ENCODE results near the gene MXRA7.
"Not testable (repeated sequence)": the region's sequence is repeated elsewhere in the genome, so short reads cannot be mapped to it uniquely, and the experiment has no call there.

The MXRA7 gene

GRCh38 chr17:76640550-76641380 lies 70.0 kb downstream of the MXRA7 start:
- DNase-seq (ENCODE audit: low spot score), result no peak
- H3K27ac ChIP-seq, result no peak overlapping the region
- no peak for TF ChIP-seq CTCF (conservative IDR thresholded peaks at IDR 0.05; ENCODE audit: low read depth)
- CTCF ChIA-PET, result interaction anchor here (0.9 kb wide), 1 partner anchor 17 kb away, joined by 4 read pairs; no protein-coding TSS in a partner anchor
- POLR2A ChIA-PET (ENCODE audit: low non-redundant PET), result no interaction called here

GRCh38 chr17:76638263-76638662 lies 72.5 kb downstream of the MXRA7 start:
- no peak for TF ChIP-seq CTCF (conservative IDR thresholded peaks at IDR 0.05; ENCODE audit: low read depth)
- CTCF ChIA-PET, result interaction anchor here (0.6 kb wide), 2 partner anchors 37 to 167 kb away, joined by 4 read pairs; no protein-coding TSS in a partner anchor
- POLR2A ChIA-PET (ENCODE audit: low non-redundant PET), result no interaction called here
- DNase-seq (ENCODE audit: low spot score), result no peak
- no peak overlapping the region for H3K27ac ChIP-seq

- CTCF ChIA-PET, result interaction anchor here (0.6 kb wide), 1 partner anchor 90 kb away, joined by 4 read pairs; no protein-coding TSS in a partner anchor
- DNase-seq (ENCODE audit: low spot score); POLR2A ChIA-PET (ENCODE audit: low non-redundant PET); H3K27ac ChIP-seq: not testable (repeated sequence)
These were observed 74.1 kb downstream of the MXRA7 start for GRCh38 chr17:76636486-76637206.

- CTCF ChIA-PET, result no interaction called here
- TF ChIP-seq CTCF (conservative IDR thresholded peaks at IDR 0.05; ENCODE audit: low read depth), result no peak
- H3K27ac ChIP-seq, result no peak overlapping the region
- no peak for DNase-seq (ENCODE audit: low spot score)
- POLR2A ChIA-PET (ENCODE audit: low non-redundant PET), result no interaction called here
These were observed 75.0 kb downstream of the MXRA7 start for GRCh38 chr17:76635659-76636360.

GRCh38 chr17:76635039-76635438 lies 75.7 kb downstream of the MXRA7 start:
- CTCF ChIA-PET, result interaction anchor here (0.6 to 1.4 kb wide), 2 partner anchors 11 to 44 kb away, joined by 3 to 5 read pairs; no protein-coding TSS in a partner anchor
- TF ChIP-seq CTCF (conservative IDR thresholded peaks at IDR 0.05; ENCODE audit: low read depth), result no peak
- no peak overlapping the region for H3K27ac ChIP-seq
- POLR2A ChIA-PET (ENCODE audit: low non-redundant PET), result no interaction called here
- DNase-seq (ENCODE audit: low spot score), result no peak

- POLR2A ChIA-PET (ENCODE audit: low non-redundant PET), result no interaction called here
- CTCF ChIA-PET, result interaction anchor here (1.4 kb wide), 1 partner anchor 10 kb away, joined by 5 read pairs; no protein-coding TSS in a partner anchor
- no peak for DNase-seq (ENCODE audit: low spot score)
- no peak overlapping the region for H3K27ac ChIP-seq
- no peak for TF ChIP-seq CTCF (conservative IDR thresholded peaks at IDR 0.05; ENCODE audit: low read depth)
These were observed 77.0 kb downstream of the MXRA7 start for GRCh38 chr17:76633628-76634328.
